Astrocyte of the cerebellum (primary cell): ENCODE data around the gene NEK6.

ENCODE experiments used
- DNase-seq: peaks from one replicate; pipeline ENCODE4 v3.0.0-alpha.2; 2011; ENCODE audit warnings: low read depth
- H3K4me3 ChIP-seq: 2 replicates; pipeline ENCODE4 v1.5.1; 2011; ENCODE audit warnings: mild to moderate bottlenecking, low read depth, low read length, moderate library complexity
- in situ Hi-C: cut with HindIII; loops from 2 replicates; pipeline ENCODE4 v1.10.0; 2017; ENCODE audit warnings: low sequenced_read_pairs
- TF ChIP-seq, protein P1 (sequence below): IDR thresholded peaks from 2 replicates; pipeline ENCODE4 v1.5.1; 2012; ENCODE audit warnings: low read length, low read depth, moderate library complexity, mild to moderate bottlenecking; ENCODE audit errors: missing control alignments

NEK6 gene

DNA sequence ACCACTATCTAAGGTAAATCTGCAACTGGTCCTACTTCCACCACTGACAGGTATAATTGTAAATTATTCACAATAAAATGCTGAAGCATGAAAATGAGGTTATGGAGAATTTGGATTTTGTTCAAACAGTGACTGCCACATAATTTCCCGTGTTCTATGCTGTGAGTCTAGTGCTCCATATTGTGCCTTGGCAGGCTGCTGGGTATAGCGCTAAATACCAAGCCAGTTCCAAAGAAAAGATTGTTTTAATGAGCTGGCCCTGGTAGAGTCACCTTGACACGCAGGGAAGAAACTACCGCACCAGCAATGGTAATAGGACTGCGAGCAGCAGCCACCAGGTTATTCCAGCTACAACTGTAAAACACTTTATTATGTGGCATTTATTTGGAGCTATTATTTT, 127.1 kb downstream of the NEK6 start:
- DNase-seq, result no peak
- in situ Hi-C loops, result no loop called here
- H3K4me3 ChIP-seq, result no peak overlapping the region
- TF ChIP-seq, protein P1, sequence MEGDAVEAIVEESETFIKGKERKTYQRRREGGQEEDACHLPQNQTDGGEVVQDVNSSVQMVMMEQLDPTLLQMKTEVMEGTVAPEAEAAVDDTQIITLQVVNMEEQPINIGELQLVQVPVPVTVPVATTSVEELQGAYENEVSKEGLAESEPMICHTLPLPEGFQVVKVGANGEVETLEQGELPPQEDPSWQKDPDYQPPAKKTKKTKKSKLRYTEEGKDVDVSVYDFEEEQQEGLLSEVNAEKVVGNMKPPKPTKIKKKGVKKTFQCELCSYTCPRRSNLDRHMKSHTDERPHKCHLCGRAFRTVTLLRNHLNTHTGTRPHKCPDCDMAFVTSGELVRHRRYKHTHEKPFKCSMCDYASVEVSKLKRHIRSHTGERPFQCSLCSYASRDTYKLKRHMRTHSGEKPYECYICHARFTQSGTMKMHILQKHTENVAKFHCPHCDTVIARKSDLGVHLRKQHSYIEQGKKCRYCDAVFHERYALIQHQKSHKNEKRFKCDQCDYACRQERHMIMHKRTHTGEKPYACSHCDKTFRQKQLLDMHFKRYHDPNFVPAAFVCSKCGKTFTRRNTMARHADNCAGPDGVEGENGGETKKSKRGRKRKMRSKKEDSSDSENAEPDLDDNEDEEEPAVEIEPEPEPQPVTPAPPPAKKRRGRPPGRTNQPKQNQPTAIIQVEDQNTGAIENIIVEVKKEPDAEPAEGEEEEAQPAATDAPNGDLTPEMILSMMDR, result no peak

DNA sequence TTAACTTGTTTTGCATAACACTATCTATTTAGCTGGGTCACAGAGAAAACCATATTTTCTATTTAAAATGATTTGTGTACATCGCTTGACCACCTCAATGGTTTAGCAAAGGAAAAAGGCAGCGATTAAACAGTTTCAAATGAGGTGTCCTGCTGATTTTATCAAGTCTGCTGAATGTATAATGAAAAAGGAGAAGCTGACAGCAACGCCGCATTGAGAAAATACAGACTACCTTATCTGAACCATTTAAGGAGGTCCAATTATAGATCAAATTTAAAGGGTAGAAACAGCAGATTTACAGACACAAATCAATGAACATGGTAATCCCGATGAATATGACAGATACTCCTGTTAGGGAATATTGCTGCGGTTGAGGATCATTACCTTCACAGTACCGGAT, 127.9 kb downstream of the NEK6 start:
- H3K4me3 ChIP-seq, result no peak overlapping the region
- TF ChIP-seq, protein P1, result no peak
- in situ Hi-C loops, result no loop called here
- DNase-seq, result no peak

DNA sequence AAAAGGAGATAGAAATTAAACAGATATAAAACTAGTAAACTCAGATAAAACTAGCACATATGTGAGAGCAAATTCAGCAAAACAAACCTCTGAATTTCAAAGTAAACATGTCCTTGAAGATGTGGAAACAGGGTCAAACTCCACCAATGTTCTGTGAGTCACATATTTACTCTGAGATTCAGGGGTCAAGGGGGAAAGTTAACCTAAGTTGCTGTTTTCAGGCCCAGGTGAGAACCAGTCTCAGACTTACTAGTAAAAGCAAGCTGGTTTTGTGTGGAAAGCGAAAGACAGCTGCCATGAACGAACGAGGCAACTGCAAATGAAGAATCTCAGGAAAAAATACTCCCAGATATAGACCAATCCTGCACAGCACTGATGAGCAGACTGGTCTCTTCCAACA, 128.5 kb downstream of the NEK6 start:
- no peak for DNase-seq
- no peak overlapping the region for H3K4me3 ChIP-seq
- TF ChIP-seq, protein P1, result no peak
- in situ Hi-C loops, result no loop called here

DNA sequence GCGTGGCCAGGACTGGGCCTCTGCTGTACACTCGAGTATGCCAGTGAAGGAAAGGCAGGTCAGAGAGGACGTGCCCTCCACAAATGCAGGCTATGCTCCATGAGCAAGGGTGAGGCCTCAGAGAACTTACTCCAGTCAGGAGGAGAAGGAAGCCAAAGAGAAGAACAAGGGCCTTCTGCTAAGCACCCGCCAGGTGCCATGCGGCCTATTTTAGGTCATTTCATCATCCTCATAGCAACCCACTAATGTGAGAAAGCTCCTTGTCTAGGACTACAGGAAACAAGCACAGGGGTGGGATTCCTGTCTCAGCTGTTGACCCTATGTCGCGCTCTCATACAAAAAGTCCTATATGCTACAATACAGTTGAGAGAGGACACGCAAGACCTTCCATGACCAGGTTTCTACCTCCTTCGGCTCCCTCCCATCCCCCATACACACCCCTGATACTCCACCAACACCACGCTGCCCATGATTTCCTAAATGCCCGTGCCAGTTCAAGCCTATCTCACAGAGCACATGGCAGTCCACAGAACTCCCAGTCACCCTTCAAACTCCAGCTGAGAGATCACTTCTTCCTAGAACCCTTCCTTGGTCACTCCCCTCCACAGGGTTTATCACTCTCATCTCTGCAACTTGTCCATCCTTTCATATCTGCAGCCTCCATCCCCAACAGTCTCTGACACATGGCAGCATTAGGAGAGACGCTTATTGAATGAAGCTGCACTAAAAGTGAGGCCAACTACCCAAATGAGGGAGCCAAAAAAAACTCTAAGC, 130.7 kb downstream of the NEK6 start:
- in situ Hi-C loops, result no loop called here

DNA sequence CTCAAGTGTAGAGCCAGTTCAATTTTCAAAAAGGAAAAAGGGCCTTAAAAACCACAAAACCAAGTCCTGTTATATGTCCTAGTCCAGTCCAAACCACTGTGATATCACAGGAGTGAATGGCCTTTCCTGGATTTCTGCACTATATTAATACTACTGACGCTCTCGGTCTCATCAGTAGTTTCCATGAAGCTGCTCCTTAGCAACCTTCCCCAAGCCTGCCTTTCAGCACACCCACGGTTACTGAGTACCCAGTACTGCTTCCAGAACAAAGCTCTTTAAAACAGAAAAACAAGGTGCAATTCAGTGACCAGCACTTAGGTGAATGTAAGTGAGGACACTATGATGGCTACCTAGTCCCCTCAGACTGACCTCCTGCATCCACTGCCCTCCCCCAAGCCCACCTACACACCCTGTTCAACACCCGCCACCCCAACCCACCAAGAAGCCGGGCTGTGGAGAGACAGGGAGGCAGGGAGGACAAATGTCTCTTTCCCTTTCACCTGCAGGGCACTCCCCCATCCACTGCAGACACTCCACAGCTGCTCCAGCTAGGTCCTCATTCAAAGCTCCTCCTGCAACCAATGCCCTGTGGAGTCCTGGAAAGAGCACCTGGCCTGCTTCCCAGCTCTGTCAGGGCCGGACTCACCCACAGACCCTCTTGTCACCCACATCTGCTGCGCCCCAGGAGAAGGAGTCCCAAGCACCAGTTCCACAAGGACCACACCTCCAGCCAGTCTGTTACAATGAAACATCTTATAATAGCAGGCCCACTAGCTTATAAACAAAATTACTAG, 131.6 kb downstream of the NEK6 start:
- TF ChIP-seq, protein P1, result no peak
- no peak overlapping the region for H3K4me3 ChIP-seq
- DNase-seq, result no peak
- in situ Hi-C loops, result no loop called here

More for the DNA sequence above, 130.7 kb downstream of the NEK6 start:
- no peak for DNase-seq
- H3K4me3 ChIP-seq, result no peak overlapping the region
- TF ChIP-seq, protein P1, result no peak

DNA sequence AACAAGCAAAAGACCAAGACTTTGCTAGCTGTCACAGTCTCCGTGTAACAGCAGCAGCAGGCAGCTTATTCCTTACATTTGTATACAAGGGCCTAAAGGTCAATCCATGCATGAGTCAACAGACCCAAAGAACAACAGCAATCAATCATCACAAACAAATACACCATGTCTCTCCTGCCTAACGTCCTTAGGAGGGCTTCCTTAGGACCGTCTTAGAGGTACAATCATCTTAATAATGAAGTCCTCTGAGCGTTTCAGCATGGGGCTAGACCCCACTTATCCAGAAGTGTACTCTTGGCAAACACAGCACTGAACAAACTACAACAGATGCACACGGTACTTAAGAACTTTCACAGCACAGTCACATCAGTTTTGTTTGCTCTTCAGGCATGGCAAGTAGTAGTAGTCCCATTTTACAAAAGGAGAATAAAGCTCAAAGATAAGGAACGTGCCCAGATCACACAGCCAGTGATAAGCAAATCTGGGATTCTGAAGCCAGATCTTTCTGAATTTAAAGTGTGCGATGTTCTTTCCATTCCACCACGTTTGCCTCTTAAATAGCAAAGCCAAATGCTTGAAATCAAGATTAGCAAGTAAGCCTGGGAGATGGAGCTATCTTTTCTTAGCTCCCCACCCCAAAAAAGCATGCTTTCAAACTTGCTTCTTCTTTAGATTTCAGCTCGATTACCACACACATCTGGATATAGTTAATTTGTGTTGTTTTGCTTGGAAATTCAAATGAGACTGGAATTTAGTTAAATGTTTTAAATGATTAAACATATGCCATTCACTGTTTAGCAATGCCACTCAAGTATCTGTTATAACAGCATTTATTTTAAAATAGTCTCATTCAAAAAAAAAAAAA, 133.3 kb downstream of the NEK6 start:
- TF ChIP-seq, protein P1, result no peak
- no peak overlapping the region for H3K4me3 ChIP-seq
- no peak for DNase-seq
- in situ Hi-C loops, result no loop called here
